GM12872 (cell line): Measurements from ENCODE around the gene ELFN1.

Source experiments
- TF ChIP-seq, protein P1 (sequence below): IDR thresholded peaks from 3 replicates; pipeline ENCODE4 v1.5.1; 2011; ENCODE audit warnings: low read depth, mild to moderate bottlenecking, low read length, moderate library complexity; ENCODE audit not compliant: insufficient read depth

ELFN1 gene

DNA sequence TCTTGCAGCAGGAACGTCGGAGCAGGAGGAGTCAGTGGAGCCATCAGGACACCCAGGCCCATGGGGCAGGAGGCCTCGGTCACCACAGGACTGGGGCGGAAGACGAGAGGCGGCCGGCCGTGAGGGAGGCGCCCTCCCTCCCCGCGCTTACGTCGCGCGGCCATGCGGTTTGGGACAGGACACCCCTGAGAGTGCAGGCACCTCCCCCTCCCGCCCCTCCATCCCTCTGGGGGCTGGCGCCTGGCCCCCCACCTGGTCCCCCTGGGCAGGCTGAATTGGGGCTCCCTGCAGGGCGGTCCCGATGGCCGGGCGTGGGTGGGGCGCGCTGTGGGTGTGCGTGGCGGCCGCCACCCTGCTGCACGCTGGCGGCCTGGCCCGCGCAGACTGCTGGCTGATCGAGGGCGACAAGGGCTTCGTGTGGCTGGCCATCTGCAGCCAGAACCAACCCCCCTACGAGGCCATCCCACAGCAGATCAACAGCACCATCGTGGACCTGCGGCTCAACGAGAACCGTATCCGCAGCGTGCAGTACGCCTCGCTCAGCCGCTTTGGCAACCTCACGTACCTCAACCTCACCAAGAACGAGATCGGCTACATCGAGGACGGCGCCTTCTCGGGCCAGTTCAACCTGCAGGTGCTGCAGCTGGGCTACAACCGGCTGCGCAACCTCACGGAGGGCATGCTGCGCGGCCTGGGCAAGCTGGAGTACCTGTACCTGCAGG lies 74.4 kb downstream of the ELFN1 start:
- TF ChIP-seq, protein P1, sequence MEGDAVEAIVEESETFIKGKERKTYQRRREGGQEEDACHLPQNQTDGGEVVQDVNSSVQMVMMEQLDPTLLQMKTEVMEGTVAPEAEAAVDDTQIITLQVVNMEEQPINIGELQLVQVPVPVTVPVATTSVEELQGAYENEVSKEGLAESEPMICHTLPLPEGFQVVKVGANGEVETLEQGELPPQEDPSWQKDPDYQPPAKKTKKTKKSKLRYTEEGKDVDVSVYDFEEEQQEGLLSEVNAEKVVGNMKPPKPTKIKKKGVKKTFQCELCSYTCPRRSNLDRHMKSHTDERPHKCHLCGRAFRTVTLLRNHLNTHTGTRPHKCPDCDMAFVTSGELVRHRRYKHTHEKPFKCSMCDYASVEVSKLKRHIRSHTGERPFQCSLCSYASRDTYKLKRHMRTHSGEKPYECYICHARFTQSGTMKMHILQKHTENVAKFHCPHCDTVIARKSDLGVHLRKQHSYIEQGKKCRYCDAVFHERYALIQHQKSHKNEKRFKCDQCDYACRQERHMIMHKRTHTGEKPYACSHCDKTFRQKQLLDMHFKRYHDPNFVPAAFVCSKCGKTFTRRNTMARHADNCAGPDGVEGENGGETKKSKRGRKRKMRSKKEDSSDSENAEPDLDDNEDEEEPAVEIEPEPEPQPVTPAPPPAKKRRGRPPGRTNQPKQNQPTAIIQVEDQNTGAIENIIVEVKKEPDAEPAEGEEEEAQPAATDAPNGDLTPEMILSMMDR = no peak

GRCh38 chr7:1745018-1745532 lies 75.0 kb downstream of the ELFN1 start:
- TF ChIP-seq, protein P1 = no peak

DNA sequence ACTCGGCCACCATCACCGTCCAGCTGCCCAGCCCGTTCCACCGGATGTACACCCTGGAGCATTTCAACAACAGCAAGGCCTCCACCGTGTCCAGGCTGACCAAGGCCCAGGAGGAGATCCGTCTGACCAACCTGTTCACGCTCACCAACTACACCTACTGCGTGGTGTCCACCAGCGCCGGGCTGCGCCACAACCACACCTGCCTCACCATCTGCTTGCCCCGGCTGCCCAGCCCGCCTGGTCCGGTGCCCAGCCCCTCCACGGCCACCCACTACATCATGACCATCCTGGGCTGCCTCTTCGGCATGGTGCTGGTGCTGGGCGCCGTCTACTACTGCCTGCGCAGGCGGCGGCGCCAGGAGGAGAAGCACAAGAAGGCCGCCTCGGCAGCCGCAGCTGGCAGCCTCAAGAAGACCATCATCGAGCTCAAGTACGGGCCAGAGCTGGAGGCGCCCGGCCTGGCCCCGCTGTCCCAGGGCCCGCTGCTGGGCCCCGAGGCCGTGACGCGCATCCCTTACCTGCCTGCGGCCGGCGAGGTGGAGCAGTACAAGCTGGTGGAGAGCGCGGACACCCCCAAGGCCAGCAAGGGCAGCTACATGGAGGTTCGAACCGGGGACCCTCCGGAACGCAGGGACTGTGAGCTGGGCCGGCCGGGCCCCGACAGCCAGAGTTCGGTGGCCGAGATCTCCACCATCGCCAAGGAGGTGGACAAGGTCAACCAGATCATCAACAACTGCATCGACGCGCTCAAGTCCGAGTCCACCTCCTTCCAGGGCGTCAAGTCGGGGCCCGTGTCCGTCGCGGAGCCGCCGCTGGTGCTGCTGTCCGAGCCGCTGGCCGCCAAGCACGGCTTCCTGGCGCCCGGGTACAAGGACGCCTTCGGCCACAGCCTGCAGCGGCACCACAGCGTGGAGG lies 75.8 kb downstream of the ELFN1 start:
- TF ChIP-seq, protein P1 = no peak

DNA sequence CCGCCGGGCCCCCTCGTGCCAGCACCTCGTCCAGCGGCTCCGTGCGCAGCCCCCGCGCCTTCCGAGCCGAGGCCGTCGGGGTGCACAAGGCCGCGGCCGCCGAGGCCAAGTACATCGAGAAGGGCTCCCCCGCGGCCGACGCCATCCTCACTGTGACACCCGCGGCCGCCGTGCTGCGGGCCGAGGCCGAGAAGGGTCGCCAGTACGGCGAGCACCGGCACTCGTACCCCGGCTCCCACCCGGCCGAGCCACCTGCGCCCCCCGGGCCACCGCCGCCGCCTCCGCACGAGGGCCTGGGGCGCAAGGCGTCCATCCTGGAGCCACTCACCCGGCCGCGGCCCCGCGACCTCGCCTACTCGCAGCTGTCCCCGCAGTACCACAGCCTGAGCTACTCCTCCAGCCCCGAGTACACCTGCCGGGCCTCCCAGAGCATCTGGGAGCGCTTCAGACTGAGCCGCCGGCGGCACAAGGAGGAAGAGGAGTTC lies 76.5 kb downstream of the ELFN1 start:
- TF ChIP-seq, protein P1 = no peak

GRCh38 chr7:1747004-1747801 lies 77.1 kb downstream of the ELFN1 start:
- TF ChIP-seq, protein P1 = no peak

- TF ChIP-seq, protein P1 = no peak
Measured at GRCh38 chr7:1748076-1748838, 78.2 kb downstream of the ELFN1 start.
